GM19328 (cell line): ENCODE data around the gene ORC2.
"Not testable (repeated sequence)": the region's sequence is repeated elsewhere in the genome, so short reads cannot be mapped to it uniquely, and the experiment has no call there.

Experiments used
- ATAC-seq: cut with Tn5 transposase; IDR thresholded peaks from one replicate; pipeline ENCODE4 v1.9.1; 2021; ENCODE audit warnings: mild to moderate bottlenecking, moderate library complexity; ENCODE audit not compliant: unreplicated experiment

ORC2 gene

GRCh38 chr2:200963124-200963917 is at the start of gene ORC2:
TSS of gene ORC2 (minus strand) at chr2:200963660. CDS start at chr2:200958123, 5,537 bp downstream.
- peak; percentile 91 for ATAC-seq

- no peak for ATAC-seq
Observed at GRCh38 chr2:201008296-201008829, 44.9 kb upstream of the ORC2 start.

- no peak for ATAC-seq
Observed at GRCh38 chr2:201007584-201007998, 44.1 kb upstream of the ORC2 start.

GRCh38 chr2:201006704-201007103 is 43.2 kb upstream of the ORC2 start:
- ATAC-seq: no peak

- no peak for ATAC-seq
Observed at GRCh38 chr2:201004370-201004769, 40.9 kb upstream of the ORC2 start.

GRCh38 chr2:200993097-200993496 is 29.6 kb upstream of the ORC2 start:
- ATAC-seq: no peak

- no peak for ATAC-seq
Observed at GRCh38 chr2:200987137-200987536, 23.7 kb upstream of the ORC2 start.

- no peak for ATAC-seq
Observed at GRCh38 chr2:200985799-200986198, 22.3 kb upstream of the ORC2 start.

- ATAC-seq: no peak
Observed at GRCh38 chr2:200976710-200977109, 13.2 kb upstream of the ORC2 start.

- no peak for ATAC-seq
Observed at GRCh38 chr2:200975672-200976071, 12.2 kb upstream of the ORC2 start.

GRCh38 chr2:200970057-200970456 is 6.6 kb upstream of the ORC2 start:
- not testable (repeated sequence) for ATAC-seq

- no peak for ATAC-seq
Observed at GRCh38 chr2:200968735-200969134, 5.3 kb upstream of the ORC2 start.

GRCh38 chr2:200968162-200968561 is 4.7 kb upstream of the ORC2 start:
- ATAC-seq: no peak

GRCh38 chr2:200966770-200967169 is 3.3 kb upstream of the ORC2 start:
- no peak for ATAC-seq

- no peak for ATAC-seq
Observed at GRCh38 chr2:200964498-200964897, 1.0 kb upstream of the ORC2 start.

GRCh38 chr2:200963918-200964252 is 425 bp upstream of the ORC2 start:
- ATAC-seq: peak; percentile 2

- ATAC-seq: peak; percentile 15
Observed at GRCh38 chr2:200962811-200963123, 693 bp downstream of the ORC2 start.

- no peak for ATAC-seq
Observed at GRCh38 chr2:200961674-200962073, 1.8 kb downstream of the ORC2 start.

- ATAC-seq: no peak
Observed at GRCh38 chr2:200950378-200950777, 13.1 kb downstream of the ORC2 start.

GRCh38 chr2:200945395-200945729 is 18.1 kb downstream of the ORC2 start:
- ATAC-seq: no peak

- ATAC-seq: no peak
Observed at GRCh38 chr2:200944467-200945394, 18.7 kb downstream of the ORC2 start.

GRCh38 chr2:200943527-200944105 is 19.8 kb downstream of the ORC2 start:
- no peak for ATAC-seq
